HFF-Myc (cell line): ENCODE measurements around the gene ACTN1.

Source experiments
- DNase-seq: peaks from one replicate; pipeline ENCODE4 v3.0.0-alpha.2; 2011; ENCODE audit warnings: low read depth; ENCODE audit errors: extremely low read depth
- H3K4me3 ChIP-seq: replicated peaks from 2 replicates; pipeline ENCODE4 v1.5.1; 2011; ENCODE audit warnings: low read depth, mild to moderate bottlenecking, control low read depth, low read length
- CTCF ChIP-seq: IDR thresholded peaks from 2 replicates; pipeline ENCODE4 v1.5.1; 2012; ENCODE audit warnings: mild to moderate bottlenecking, low read depth, low read length, control low read depth; ENCODE audit errors: missing control alignments

ACTN1 gene

GRCh38 chr14:68842298-68842697, 136.8 kb downstream of the ACTN1 start:
- TF ChIP-seq CTCF = no peak
- H3K4me3 ChIP-seq = no peak overlapping the region
- DNase-seq = no peak

GRCh38 chr14:68841016-68841809, 137.9 kb downstream of the ACTN1 start:
- no peak overlapping the region for H3K4me3 ChIP-seq
- peak; percentile 20 for DNase-seq
- no peak for TF ChIP-seq CTCF

- no peak for DNase-seq
- no peak for TF ChIP-seq CTCF
- H3K4me3 ChIP-seq = no peak overlapping the region
Measured at GRCh38 chr14:68840454-68840853, 138.6 kb downstream of the ACTN1 start.

- no peak for TF ChIP-seq CTCF
- H3K4me3 ChIP-seq = no peak overlapping the region
- DNase-seq = no peak
Measured at GRCh38 chr14:68836082-68836481, 143.0 kb downstream of the ACTN1 start.

- H3K4me3 ChIP-seq = no peak overlapping the region
- TF ChIP-seq CTCF = no peak
- no peak for DNase-seq
Measured at GRCh38 chr14:68834816-68835215, 144.3 kb downstream of the ACTN1 start.

- no peak overlapping the region for H3K4me3 ChIP-seq
- TF ChIP-seq CTCF = no peak
- DNase-seq = no peak
Measured at GRCh38 chr14:68828698-68829097, 150.4 kb downstream of the ACTN1 start.

GRCh38 chr14:68825729-68826128, 153.4 kb downstream of the ACTN1 start:
- H3K4me3 ChIP-seq = no peak overlapping the region
- no peak for DNase-seq
- TF ChIP-seq CTCF = no peak
